HCT116 (cell line): ENCODE results near the gene LMO2.

Experiments used
- EZH2 ChIP-seq: fragments of 200-600 bp; sonication (generic); IDR thresholded peaks from 2 replicates; pipeline ENCODE4 v1.6.1; 2017; ENCODE audit warnings: antibody characterized with exemption, mixed run types
- POLR2AphosphoS5 ChIP-seq: IDR thresholded peaks from 2 replicates; pipeline ENCODE4 v1.6.1; 2011; ENCODE audit warnings: mild to moderate bottlenecking, low read depth, low read length, moderate library complexity
- TCF7L2 ChIP-seq: IDR thresholded peaks from 2 replicates; pipeline ENCODE4 v1.7.0; 2011; ENCODE audit warnings: borderline replicate concordance, inconsistent platforms; ENCODE audit not compliant: insufficient read depth, insufficient read length; ENCODE audit errors: extremely low read depth
- TF ChIP-seq, protein P1 (sequence below), 3 experiments: fragments of 200-600 bp in 1 of 3; sonication (generic) in 1 of 3; IDR thresholded peaks in 2 of 3; conservative IDR thresholded peaks in 1 of 3; 2 replicates each; pipeline ENCODE4 v1.5.1; 2012 to 2017; ENCODE audit warnings: low read depth in 2 of 3, low read length in 2 of 3, antibody characterized with exemption in 1 of 3, borderline replicate concordance in 1 of 3, control low read depth in 1 of 3, mild to moderate bottlenecking in 1 of 3, mixed read lengths in 1 of 3, mixed run types in 1 of 3, moderate library complexity in 1 of 3; ENCODE audit not compliant: insufficient read depth in 1 of 3
- TF ChIP-seq, protein P2 (sequence below): IDR thresholded peaks from 2 replicates; pipeline ENCODE4 v1.6.1; 2011; ENCODE audit warnings: mild to moderate bottlenecking, low read length, moderate library complexity; ENCODE audit not compliant: insufficient replicate concordance; ENCODE audit errors: extremely low read depth

DNA sequence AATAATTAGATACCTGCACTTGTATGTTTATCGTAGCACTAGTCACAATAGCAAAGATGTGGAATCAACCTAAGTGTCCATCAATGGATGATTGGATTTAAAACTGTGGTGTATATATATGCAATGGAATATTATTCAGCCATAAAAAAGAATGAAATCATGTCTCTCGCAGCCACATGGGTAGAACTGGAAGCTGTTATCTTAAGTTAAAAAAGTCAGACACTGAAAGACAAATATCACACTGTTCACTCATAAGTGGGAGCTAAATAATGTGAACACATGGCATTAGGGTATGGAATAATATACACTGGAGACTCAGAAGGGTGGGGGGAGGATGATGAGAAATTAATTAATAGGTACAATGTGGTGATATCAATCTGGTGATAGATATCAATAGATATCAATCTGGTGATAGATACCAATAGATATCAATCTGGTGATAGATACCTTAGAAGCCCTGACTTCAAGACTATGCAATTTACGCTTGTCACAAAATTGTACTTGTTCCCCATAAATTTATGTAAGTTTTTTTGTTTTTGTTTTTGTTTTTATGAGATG, 2.0 kb downstream of the LMO2 start:
- TF ChIP-seq, protein P1, sequence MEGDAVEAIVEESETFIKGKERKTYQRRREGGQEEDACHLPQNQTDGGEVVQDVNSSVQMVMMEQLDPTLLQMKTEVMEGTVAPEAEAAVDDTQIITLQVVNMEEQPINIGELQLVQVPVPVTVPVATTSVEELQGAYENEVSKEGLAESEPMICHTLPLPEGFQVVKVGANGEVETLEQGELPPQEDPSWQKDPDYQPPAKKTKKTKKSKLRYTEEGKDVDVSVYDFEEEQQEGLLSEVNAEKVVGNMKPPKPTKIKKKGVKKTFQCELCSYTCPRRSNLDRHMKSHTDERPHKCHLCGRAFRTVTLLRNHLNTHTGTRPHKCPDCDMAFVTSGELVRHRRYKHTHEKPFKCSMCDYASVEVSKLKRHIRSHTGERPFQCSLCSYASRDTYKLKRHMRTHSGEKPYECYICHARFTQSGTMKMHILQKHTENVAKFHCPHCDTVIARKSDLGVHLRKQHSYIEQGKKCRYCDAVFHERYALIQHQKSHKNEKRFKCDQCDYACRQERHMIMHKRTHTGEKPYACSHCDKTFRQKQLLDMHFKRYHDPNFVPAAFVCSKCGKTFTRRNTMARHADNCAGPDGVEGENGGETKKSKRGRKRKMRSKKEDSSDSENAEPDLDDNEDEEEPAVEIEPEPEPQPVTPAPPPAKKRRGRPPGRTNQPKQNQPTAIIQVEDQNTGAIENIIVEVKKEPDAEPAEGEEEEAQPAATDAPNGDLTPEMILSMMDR (IDR thresholded peaks at IDR 0.05 in 2 of 3, conservative IDR thresholded peaks at IDR 0.05 in 1 of 3; ENCODE audit: borderline replicate concordance in 1 of 3, insufficient read depth in 1 of 3, low read depth in 2 of 3, low read length in 2 of 3), result no peak
- no peak for TF ChIP-seq TCF7L2
- TF ChIP-seq POLR2AphosphoS5, result no peak
- no peak for TF ChIP-seq EZH2
- TF ChIP-seq, protein P2, sequence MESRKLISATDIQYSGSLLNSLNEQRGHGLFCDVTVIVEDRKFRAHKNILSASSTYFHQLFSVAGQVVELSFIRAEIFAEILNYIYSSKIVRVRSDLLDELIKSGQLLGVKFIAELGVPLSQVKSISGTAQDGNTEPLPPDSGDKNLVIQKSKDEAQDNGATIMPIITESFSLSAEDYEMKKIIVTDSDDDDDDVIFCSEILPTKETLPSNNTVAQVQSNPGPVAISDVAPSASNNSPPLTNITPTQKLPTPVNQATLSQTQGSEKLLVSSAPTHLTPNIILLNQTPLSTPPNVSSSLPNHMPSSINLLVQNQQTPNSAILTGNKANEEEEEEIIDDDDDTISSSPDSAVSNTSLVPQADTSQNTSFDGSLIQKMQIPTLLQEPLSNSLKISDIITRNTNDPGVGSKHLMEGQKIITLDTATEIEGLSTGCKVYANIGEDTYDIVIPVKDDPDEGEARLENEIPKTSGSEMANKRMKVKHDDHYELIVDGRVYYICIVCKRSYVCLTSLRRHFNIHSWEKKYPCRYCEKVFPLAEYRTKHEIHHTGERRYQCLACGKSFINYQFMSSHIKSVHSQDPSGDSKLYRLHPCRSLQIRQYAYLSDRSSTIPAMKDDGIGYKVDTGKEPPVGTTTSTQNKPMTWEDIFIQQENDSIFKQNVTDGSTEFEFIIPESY, result no peak
